ENCODE data around the gene PKD2. TPM values are rescaled to one million over a fixed set of nuclear protein-coding genes. Genes with fewer than 3 reads are reported as not detected.

PKD2 gene
- total and polyA plus RNA-seq, 2 experiments from 2014 or later, result 17.8 to 36.7 TPM

GRCh38 chr4:88097301-88097700 is 89.9 kb downstream of the PKD2 start:
- no peak overlapping the region for H3K4me2 ChIP-seq
- no peaks in the 10 kb centered on the region for H3K9me3 ChIP-seq (ENCODE audit: low read depth)
- H3K27ac ChIP-seq, result no peak overlapping the region
- no peaks in the 10 kb centered on the region for H3K27me3 ChIP-seq
- DNase-seq (ENCODE audit: low spot score), result no peak
- no peaks in the 10 kb centered on the region for H3K36me3 ChIP-seq (replicated peaks; ENCODE audit: insufficient read depth, low read depth)
- no peak overlapping the region for H2AFZ ChIP-seq
- no peak overlapping the region for H3K4me3 ChIP-seq
- H3K79me2 ChIP-seq, result no peaks in the 10 kb centered on the region
- H3K4me1 ChIP-seq (ENCODE audit: insufficient read depth), result no peaks in the 10 kb centered on the region
- TF ChIP-seq CTCF (IDR thresholded peaks at IDR 0.05; ENCODE audit: poor library complexity) (no peak), EZH2 (IDR thresholded peaks at IDR 0.05; ENCODE audit: borderline replicate concordance) (no peak), EZH2phosphoT487 (IDR thresholded peaks at IDR 0.05; ENCODE audit: low read depth, severe bottlenecking, unreplicated experiment) (no peak)
- WGBS (ENCODE audit: low lambda C conversion rate, missing lambda C conversion rate), result 78% methylated on average over 2 of the region's 2 CpGs
- no peaks in the 10 kb centered on the region for H3K9me2 ChIP-seq (replicated peaks; ENCODE audit: insufficient read depth)
- no peaks in the 10 kb centered on the region for H4K20me1 ChIP-seq (ENCODE audit: insufficient read depth, poor library complexity, severe bottlenecking)

- no peak for DNase-seq (ENCODE audit: low spot score)
- no peaks in the 10 kb centered on the region for H3K9me2 ChIP-seq (replicated peaks; ENCODE audit: insufficient read depth)
- H3K4me2 ChIP-seq, result no peak overlapping the region
- no peaks in the 10 kb centered on the region for H3K9me3 ChIP-seq (ENCODE audit: low read depth)
- H3K27ac ChIP-seq, result no peak overlapping the region
- H3K4me1 ChIP-seq (ENCODE audit: insufficient read depth), result no peaks in the 10 kb centered on the region
- no peaks in the 10 kb centered on the region for H3K79me2 ChIP-seq
- H3K36me3 ChIP-seq (replicated peaks; ENCODE audit: insufficient read depth, low read depth), result no peaks in the 10 kb centered on the region
- H3K27me3 ChIP-seq, result no peaks in the 10 kb centered on the region
- H4K20me1 ChIP-seq (ENCODE audit: insufficient read depth, poor library complexity, severe bottlenecking), result no peaks in the 10 kb centered on the region
- H3K4me3 ChIP-seq, result no peak overlapping the region
- H2AFZ ChIP-seq, result no peak overlapping the region
- WGBS (ENCODE audit: low lambda C conversion rate, missing lambda C conversion rate), result 84% methylated on average over 3 of the region's 3 CpGs
- TF ChIP-seq EZH2phosphoT487 (IDR thresholded peaks at IDR 0.05; ENCODE audit: low read depth, severe bottlenecking, unreplicated experiment) (no peak), CTCF (IDR thresholded peaks at IDR 0.05; ENCODE audit: poor library complexity) (no peak), EZH2 (IDR thresholded peaks at IDR 0.05; ENCODE audit: borderline replicate concordance) (no peak)
These were observed 90.3 kb downstream of the PKD2 start for GRCh38 chr4:88097781-88098180.

- H2AFZ ChIP-seq, result no peak overlapping the region
These were observed 91.7 kb downstream of the PKD2 start for GRCh38 chr4:88098993-88099752.

More at GRCh38 chr4:88098993-88099752, 91.7 kb downstream of the PKD2 start:
- Histone ChIP-seq H3K9me3 (ENCODE audit: low read depth) (no peaks in the 10 kb centered on the region), H3K9me2 (replicated peaks; ENCODE audit: insufficient read depth) (no peaks in the 10 kb centered on the region), H3K4me3 (no peak overlapping the region), H3K79me2 (no peaks in the 10 kb centered on the region), H3K4me1 (ENCODE audit: insufficient read depth) (no peaks in the 10 kb centered on the region), H3K4me2 (no peak overlapping the region), H4K20me1 (ENCODE audit: insufficient read depth, poor library complexity, severe bottlenecking) (no peaks in the 10 kb centered on the region), H3K36me3 (replicated peaks; ENCODE audit: insufficient read depth, low read depth) (no peaks in the 10 kb centered on the region), H3K27me3 (no peaks in the 10 kb centered on the region), H3K27ac (no peak overlapping the region)
- no peak for DNase-seq (ENCODE audit: low spot score)
- WGBS (ENCODE audit: low lambda C conversion rate, missing lambda C conversion rate), result 94% methylated on average over 4 of the region's 4 CpGs
- TF ChIP-seq CTCF (IDR thresholded peaks at IDR 0.05; ENCODE audit: poor library complexity) (no peak), EZH2phosphoT487 (IDR thresholded peaks at IDR 0.05; ENCODE audit: low read depth, severe bottlenecking, unreplicated experiment) (no peak), EZH2 (IDR thresholded peaks at IDR 0.05; ENCODE audit: borderline replicate concordance) (no peak)

Data from hepatocyte (in vitro differentiated cells).